ENCODE measurements around the gene ANKRD13A.

DNA sequence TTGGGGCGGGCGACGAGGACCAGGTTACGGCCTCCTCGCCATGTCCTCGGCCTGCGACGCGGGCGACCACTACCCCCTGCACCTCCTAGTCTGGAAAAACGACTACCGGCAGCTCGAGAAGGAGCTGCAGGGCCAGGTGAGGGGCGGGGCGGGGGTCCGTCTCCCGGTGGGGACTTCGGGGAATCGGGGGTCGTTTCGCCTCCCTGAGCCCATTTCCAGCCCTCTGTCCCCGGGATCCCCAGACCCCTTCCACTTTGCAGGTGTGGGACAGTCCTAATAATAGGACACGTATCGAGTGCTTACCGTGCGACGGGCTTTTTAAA, 380 bp downstream of the ANKRD13A start:
- TF ChIP-seq, protein P1, sequence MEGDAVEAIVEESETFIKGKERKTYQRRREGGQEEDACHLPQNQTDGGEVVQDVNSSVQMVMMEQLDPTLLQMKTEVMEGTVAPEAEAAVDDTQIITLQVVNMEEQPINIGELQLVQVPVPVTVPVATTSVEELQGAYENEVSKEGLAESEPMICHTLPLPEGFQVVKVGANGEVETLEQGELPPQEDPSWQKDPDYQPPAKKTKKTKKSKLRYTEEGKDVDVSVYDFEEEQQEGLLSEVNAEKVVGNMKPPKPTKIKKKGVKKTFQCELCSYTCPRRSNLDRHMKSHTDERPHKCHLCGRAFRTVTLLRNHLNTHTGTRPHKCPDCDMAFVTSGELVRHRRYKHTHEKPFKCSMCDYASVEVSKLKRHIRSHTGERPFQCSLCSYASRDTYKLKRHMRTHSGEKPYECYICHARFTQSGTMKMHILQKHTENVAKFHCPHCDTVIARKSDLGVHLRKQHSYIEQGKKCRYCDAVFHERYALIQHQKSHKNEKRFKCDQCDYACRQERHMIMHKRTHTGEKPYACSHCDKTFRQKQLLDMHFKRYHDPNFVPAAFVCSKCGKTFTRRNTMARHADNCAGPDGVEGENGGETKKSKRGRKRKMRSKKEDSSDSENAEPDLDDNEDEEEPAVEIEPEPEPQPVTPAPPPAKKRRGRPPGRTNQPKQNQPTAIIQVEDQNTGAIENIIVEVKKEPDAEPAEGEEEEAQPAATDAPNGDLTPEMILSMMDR (IDR thresholded peaks at IDR 0.05): no peak
- no peak for TF ChIP-seq EZH2 (IDR thresholded peaks at IDR 0.05)
